A673 (cell line): ENCODE data around the gene TECPR1. TPM values are rescaled to one million over a fixed set of nuclear protein-coding genes. Genes with fewer than 3 reads are reported as not detected.

Experiments
- BruUV-seq: library from RNA; stranded (reverse); fragments of 400-500 nt; replicated peaks from 2 replicates; lab custom pipeline; 2021; lab: Mats Ljungman, UMichigan
- CTCF ChIA-PET: fragments of 300-600 bp; sonication (Branson Sonifier 250); formaldehyde crosslinking; loops from one replicate; lab custom pipeline; 2022; ENCODE audit warnings: antibody characterized with exemption; lab: Charles Lee
- POLR2A ChIA-PET: fragments of 300-600 bp; sonication (Branson Sonifier 250); formaldehyde crosslinking; loops from one replicate; lab custom pipeline; 2022; ENCODE audit warnings: antibody characterized with exemption; ENCODE audit not compliant: low non-redundant PET; lab: Charles Lee
- DNase-seq: peaks from one replicate; pipeline ENCODE4 v3.0.0-alpha.2; 2015; ENCODE audit warnings: low spot score
- H3K27ac ChIP-seq: fragments of 200-600 bp; sonication (generic); 2 replicates; pipeline ENCODE4 v1.5.1; 2016; ENCODE audit warnings: mixed run types, low read depth, mild to moderate bottlenecking, mixed read lengths, antibody characterized with exemption, low read length; ENCODE audit not compliant: poor library complexity, severe bottlenecking
- H3K27me3 ChIP-seq: fragments of 200-600 bp; sonication (generic); replicated peaks from 2 replicates; pipeline ENCODE4 v1.6.1; 2017; ENCODE audit warnings: mixed run types, low read depth, mild to moderate bottlenecking, mixed read lengths, antibody characterized with exemption, low read length; ENCODE audit not compliant: insufficient read depth, poor library complexity
- H3K36me3 ChIP-seq: fragments of 200-600 bp; sonication (generic); 2 replicates; pipeline ENCODE4 v1.6.1; 2016; ENCODE audit warnings: mixed run types, mild to moderate bottlenecking, mixed read lengths, antibody characterized with exemption, low read length; ENCODE audit not compliant: insufficient read depth, poor library complexity, severe bottlenecking
- H3K4me1 ChIP-seq: fragments of 200-600 bp; sonication (generic); 2 replicates; pipeline ENCODE4 v1.6.1; 2017; ENCODE audit warnings: mixed run types, mild to moderate bottlenecking, mixed read lengths, antibody characterized with exemption, low read length; ENCODE audit not compliant: insufficient read depth, poor library complexity, severe bottlenecking
- H3K4me3 ChIP-seq: fragments of 200-600 bp; sonication (generic); 2 replicates; pipeline ENCODE4 v1.5.1; 2016; ENCODE audit warnings: low read depth, mixed run types, mild to moderate bottlenecking, mixed read lengths, low read length; ENCODE audit not compliant: poor library complexity, severe bottlenecking
- H3K9me3 ChIP-seq: fragments of 200-600 bp; sonication (generic); 2 replicates; pipeline ENCODE4 v1.6.1; 2016; ENCODE audit warnings: mixed run types, low read depth, mild to moderate bottlenecking, mixed read lengths, antibody characterized with exemption, low read length; ENCODE audit not compliant: poor library complexity, severe bottlenecking
- CTCF ChIP-seq: fragments of 300-800, 200-600 bp; sonication (generic); conservative IDR thresholded peaks from 2 replicates; pipeline ENCODE4 v1.5.1; 2017; ENCODE audit warnings: low read depth, mild to moderate bottlenecking, antibody characterized with exemption, low read length, moderate library complexity, mixed read lengths
- EZH2 ChIP-seq: fragments of 200-600 bp; sonication (generic); IDR thresholded peaks from 2 replicates; pipeline ENCODE4 v1.6.1; 2017; ENCODE audit warnings: borderline replicate concordance, low read depth, mild to moderate bottlenecking, mixed read lengths, antibody characterized with exemption, low read length; ENCODE audit not compliant: poor library complexity, severe bottlenecking
- intact Hi-C: fragments of 100-400 bp; cut with micrococcal nuclease; formaldehyde crosslinking; loops from one replicate; pipeline ENCODE4 v1.10.0; 2022; ENCODE audit not compliant: unreplicated experiment
- total RNA-seq: library from RNA; stranded (reverse); gene quantifications from 2 replicates; pipeline ENCODE4 v1.2.3, GENCODE V29; 2021

Gene TECPR1
- total RNA-seq, 1 experiment from 2014 or later, result 25.9 TPM

DNA sequence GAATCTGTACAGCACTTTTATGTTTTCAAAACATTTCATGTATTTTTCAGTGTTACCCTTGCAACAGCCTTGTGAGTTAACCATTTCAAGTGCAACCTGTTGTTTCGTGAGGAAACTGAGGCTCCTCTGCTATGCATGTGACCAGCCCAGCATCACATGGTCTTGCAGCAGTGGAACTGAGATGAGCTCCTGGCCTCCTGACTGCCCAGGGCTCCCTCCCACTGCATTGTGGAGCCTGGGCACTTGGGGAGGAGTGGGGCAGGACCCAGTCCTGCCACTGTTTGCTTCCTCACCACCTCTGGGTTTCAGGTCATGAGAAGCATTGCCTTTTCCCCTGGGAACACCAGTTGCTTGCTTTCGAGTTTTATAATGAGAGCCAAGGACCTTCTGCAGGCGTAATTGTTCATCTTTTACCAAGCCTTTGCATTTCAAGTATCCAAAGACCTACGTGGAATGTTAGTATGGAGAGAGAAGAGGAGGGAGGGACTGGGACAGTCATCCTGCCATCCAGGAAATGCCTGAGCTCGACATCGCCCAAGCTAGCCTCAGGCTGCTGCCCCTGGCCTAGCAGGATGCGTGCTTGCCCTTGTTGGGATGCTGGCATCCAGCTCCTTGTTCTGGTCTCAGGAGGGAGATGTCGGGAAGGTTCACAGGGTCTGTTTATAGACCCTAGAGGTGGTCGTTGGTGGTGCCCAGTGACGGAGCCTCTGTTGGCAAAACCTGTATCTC, 73.1 kb downstream of the TECPR1 start:
- no peak for DNase-seq
- H3K36me3 ChIP-seq, result no peaks in the 10 kb centered on the region
- intact Hi-C loops, result no loop called here
- BruUV-seq, result no TSS peak
- no peak overlapping the region for H3K27ac ChIP-seq
- no peak for TF ChIP-seq EZH2
- CTCF ChIA-PET, result interaction anchor here (0.6 kb wide), 1 partner anchor 164 kb away, joined by 8 read pairs; no protein-coding TSS in a partner anchor
- H3K27me3 ChIP-seq, result no peaks in the 10 kb centered on the region
- H3K9me3 ChIP-seq, result no peaks in the 10 kb centered on the region
- H3K4me1 ChIP-seq, result no peaks in the 10 kb centered on the region
- no peak overlapping the region for H3K4me3 ChIP-seq
- POLR2A ChIA-PET, result no interaction called here

DNA sequence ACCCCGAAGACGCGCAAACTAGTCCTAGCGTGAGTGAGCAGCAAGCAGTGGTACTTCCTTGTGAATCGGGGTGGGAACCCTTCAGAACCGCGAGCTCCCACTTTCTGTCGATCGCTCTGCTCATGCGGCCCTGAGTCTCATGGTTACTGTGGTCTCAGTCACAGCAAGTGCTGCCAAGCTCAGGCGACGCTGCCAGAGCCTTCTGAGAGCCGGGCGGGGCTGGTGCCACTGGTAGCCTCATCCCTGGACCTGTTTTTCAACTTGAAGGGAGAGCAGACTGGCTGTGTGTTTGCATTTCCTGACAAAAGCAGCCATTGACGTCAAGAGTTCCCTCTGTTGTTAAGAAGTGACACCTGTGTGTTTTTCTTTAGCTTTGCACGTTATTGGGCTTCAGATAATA, 73.7 kb downstream of the TECPR1 start:
- DNase-seq, result no peak
- no peak overlapping the region for H3K4me3 ChIP-seq
- no peak overlapping the region for H3K27ac ChIP-seq
- no peaks in the 10 kb centered on the region for H3K4me1 ChIP-seq
- BruUV-seq, result no TSS peak
- ChIA-PET CTCF (no interaction called here), POLR2A (interaction anchor here (0.6 kb wide), 1 partner anchor 1854 kb away, joined by 6 read pairs; no protein-coding TSS in a partner anchor)
- no peak for TF ChIP-seq CTCF
- TF ChIP-seq EZH2, result no peak
- intact Hi-C loops, result no loop called here
- no peaks in the 10 kb centered on the region for H3K9me3 ChIP-seq
- no peaks in the 10 kb centered on the region for H3K36me3 ChIP-seq
- H3K27me3 ChIP-seq, result no peaks in the 10 kb centered on the region

- no peaks in the 10 kb centered on the region for H3K9me3 ChIP-seq
- ChIA-PET POLR2A (interaction anchor here (0.6 kb wide), 1 partner anchor 1854 kb away, joined by 6 read pairs; no protein-coding TSS in a partner anchor), CTCF (no interaction called here)
- no peaks in the 10 kb centered on the region for H3K4me1 ChIP-seq
- no peaks in the 10 kb centered on the region for H3K27me3 ChIP-seq
- no peak for DNase-seq
- H3K4me3 ChIP-seq, result no peak overlapping the region
- H3K36me3 ChIP-seq, result no peaks in the 10 kb centered on the region
- intact Hi-C loops, result no loop called here
- BruUV-seq, result no TSS peak
- H3K27ac ChIP-seq, result no peak overlapping the region
- no peak for TF ChIP-seq EZH2
- no peak for TF ChIP-seq CTCF
Measured at GRCh38 chr7:98177553-98177952, 74.5 kb downstream of the TECPR1 start.
